ENCODE measurements around the gene ATP11B.

ATP11B gene

GRCh38 chr3:182935803-182936202 is 142.5 kb downstream of the ATP11B start (continued):
- TF ChIP-seq ZNF148 (tag by site-specific recombination; IDR thresholded peaks at IDR 0.05; ENCODE audit: borderline replicate concordance) (no peak), ZNF660 (tag by site-specific recombination; IDR thresholded peaks at IDR 0.05) (no peak), ZNF266 (tag by site-specific recombination; IDR thresholded peaks at IDR 0.05; ENCODE audit: low read depth) (no peak), KLF16 (tag by site-specific recombination; IDR thresholded peaks at IDR 0.05) (no peak)

- no peak for TF ChIP-seq ZNF837 (tag by site-specific recombination; IDR thresholded peaks at IDR 0.05)
- TF ChIP-seq AEBP2 (tag by site-specific recombination; IDR thresholded peaks at IDR 0.05; ENCODE audit: borderline replicate concordance) = no peak
- peak; percentile 82; the same call in 1 of the 2 replicates for TF ChIP-seq ZNF549 (tag by site-specific recombination; IDR thresholded peaks at IDR 0.05)
- POLR2A ChIA-PET = no interaction called here
- H3K9me3 ChIP-seq (ENCODE audit: control insufficient read depth, insufficient read depth, low read depth, low read length) = no peaks in the 10 kb centered on the region
- H3K27ac ChIP-seq (ENCODE audit: extremely low read depth, low read depth, low read length) = no peak overlapping the region
- no peaks in the 10 kb centered on the region for H3K36me3 ChIP-seq (ENCODE audit: control insufficient read depth in 2 of 2, insufficient read depth in 1 of 2, low read length in 2 of 2)
- no peaks in the 10 kb centered on the region for H3K4me1 ChIP-seq (ENCODE audit: control insufficient read depth, insufficient read depth, low read length)
- no peak overlapping the region for H3K4me3 ChIP-seq (ENCODE audit: low read depth, low read length)
- CTCF ChIA-PET = interaction anchor here (1.0 kb wide), 1 partner anchor 252 kb away, joined by 3 read pairs; no protein-coding TSS in a partner anchor
These were observed 143.1 kb downstream of the ATP11B start for GRCh38 chr3:182936239-182936917.

- H3K36me3 ChIP-seq (ENCODE audit: control insufficient read depth in 2 of 2, insufficient read depth in 1 of 2, low read length in 2 of 2) = no peaks in the 10 kb centered on the region
- no peaks in the 10 kb centered on the region for H3K9me3 ChIP-seq (ENCODE audit: control insufficient read depth, insufficient read depth, low read depth, low read length)
- H3K4me1 ChIP-seq (ENCODE audit: control insufficient read depth, insufficient read depth, low read length) = no peaks in the 10 kb centered on the region
- H3K4me3 ChIP-seq (ENCODE audit: low read depth, low read length) = no peak overlapping the region
- ChIA-PET POLR2A (no interaction called here), CTCF (interaction anchor here (1.0 kb wide), 1 partner anchor 253 kb away, joined by 3 read pairs; no protein-coding TSS in a partner anchor)
- no peak overlapping the region for H3K27ac ChIP-seq (ENCODE audit: extremely low read depth, low read depth, low read length)
- TF ChIP-seq ZNF239 (tag by site-specific recombination; IDR thresholded peaks at IDR 0.05) (no peak), KLF7 (tag by site-specific recombination; IDR thresholded peaks at IDR 0.05; ENCODE audit: borderline replicate concordance) (no peak), ZNF549 (tag by site-specific recombination; IDR thresholded peaks at IDR 0.05) (no peak), ZNF280C (tag by site-specific recombination; IDR thresholded peaks at IDR 0.05) (no peak), KLF9 (tag by site-specific recombination; IDR thresholded peaks at IDR 0.05; ENCODE audit: low read depth) (no peak), ZNF837 (tag by site-specific recombination; IDR thresholded peaks at IDR 0.05) (no peak), ZNF341 (tag by site-specific recombination; IDR thresholded peaks at IDR 0.05; ENCODE audit: low read depth) (no peak), ZBTB21 (tag by site-specific recombination; IDR thresholded peaks at IDR 0.05) (no peak), ZNF600 (tag by site-specific recombination; IDR thresholded peaks at IDR 0.05) (no peak), PRDM10 (tag by site-specific recombination; IDR thresholded peaks at IDR 0.05) (no peak), ZNF146 (tag by site-specific recombination; IDR thresholded peaks at IDR 0.05) (no peak), ZNF639 (tag by site-specific recombination; IDR thresholded peaks at IDR 0.05) (no peak), ZNF221 (tag by site-specific recombination; IDR thresholded peaks at IDR 0.05; ENCODE audit: borderline replicate concordance) (no peak), ZNF707 (tag by site-specific recombination; IDR thresholded peaks at IDR 0.05) (no peak)
These were observed 143.6 kb downstream of the ATP11B start for GRCh38 chr3:182936918-182937285.

All from HEK293 (cell line).